ENCODE results near the gene DENND4C.
A peak's percentile ranks its signal among the peaks of the same experiment; 100 is the strongest.
"Not testable (repeated sequence)": the region's sequence is repeated elsewhere in the genome, so short reads cannot be mapped to it uniquely, and the experiment has no call there.

DENND4C gene

GRCh38 chr9:19372567-19372966 is 142.1 kb downstream of the DENND4C start:
- no peak for DNase-seq (ENCODE audit: low read depth in 2 of 2)

DNA sequence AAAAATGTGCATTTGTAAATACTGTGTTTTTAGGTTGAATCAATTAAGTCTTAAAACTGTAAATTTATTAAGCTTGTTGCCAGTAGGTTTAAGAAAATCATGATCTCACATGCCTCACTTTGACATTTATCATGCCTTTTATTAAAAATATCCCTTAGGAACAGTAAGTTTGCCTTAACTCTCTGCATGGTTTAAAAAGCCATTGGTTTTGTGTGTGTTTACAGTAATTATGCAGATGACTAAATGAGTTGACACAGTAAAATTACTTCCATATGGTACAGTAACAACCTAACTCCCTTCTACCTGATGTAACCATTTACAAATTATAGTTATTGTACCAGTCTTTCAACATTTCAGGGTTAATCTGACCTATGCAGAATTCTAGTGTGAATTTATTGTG is 143.0 kb downstream of the DENND4C start:
- DNase-seq (ENCODE audit: low read depth in 2 of 2), result no peak

DNA sequence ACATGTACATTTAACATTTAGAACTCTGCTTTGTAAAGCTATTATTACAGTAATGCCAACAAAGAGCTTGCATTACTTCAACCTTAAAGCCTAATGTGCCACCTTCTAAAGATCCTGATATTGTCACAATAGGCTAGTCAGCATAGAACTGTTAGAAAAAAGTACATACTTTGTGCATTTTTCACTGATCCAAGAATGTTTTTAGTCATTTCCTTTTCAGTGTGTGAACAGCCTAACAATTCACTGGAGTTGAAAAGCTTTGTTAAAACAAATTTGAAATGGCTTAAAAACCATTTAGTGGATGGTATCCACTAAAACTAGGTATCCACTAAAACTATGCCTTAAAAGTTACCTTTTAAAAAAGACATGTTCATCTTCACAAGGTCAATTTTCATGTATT is 145.0 kb downstream of the DENND4C start:
- no peak for DNase-seq (ENCODE audit: low read depth in 2 of 2)

DNA sequence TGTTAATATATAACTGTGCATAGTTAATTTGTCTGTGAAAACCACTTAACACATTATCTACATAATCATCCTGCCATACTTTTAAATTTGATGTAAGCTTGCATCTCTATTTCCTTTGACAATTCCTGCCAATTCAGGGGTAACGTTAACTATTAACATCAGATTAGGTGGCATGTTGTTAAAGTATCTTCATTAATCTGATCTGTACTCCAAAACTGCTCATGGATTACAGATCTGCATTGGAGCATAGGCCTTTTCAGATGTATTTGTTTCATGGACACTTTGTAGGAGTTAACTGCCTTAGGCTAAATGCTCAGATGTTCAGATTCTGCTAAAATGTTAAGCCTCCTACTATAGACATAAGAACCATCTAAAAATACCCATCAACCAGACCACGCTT is 146.4 kb downstream of the DENND4C start:
- no peak for DNase-seq (ENCODE audit: low read depth in 2 of 2)

GRCh38 chr9:19378164-19378563 is 147.7 kb downstream of the DENND4C start:
- no peak for DNase-seq (ENCODE audit: low read depth in 2 of 2)

- DNase-seq (ENCODE audit: low read depth in 2 of 2), result no peak
These were observed 148.2 kb downstream of the DENND4C start for GRCh38 chr9:19378647-19379046.

DNA sequence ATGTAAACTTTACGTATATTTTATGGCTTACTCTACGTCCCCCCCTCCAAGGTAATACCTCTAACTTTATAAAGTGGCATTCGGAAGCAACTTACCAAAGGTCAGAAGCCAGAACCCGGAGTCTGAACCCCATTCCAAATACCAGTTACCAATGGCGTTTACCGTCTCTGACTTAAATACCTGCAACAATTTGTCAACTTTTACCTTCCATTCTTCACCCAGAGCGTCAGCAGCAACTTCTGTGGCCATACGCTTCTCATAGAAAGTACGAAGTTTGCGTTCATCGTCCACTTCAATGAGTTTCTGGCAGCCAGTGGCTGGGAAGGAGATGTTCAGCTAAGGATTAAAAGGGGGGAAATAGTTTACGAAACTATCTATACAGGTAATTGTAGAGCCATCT is 148.8 kb downstream of the DENND4C start:
- DNase-seq (ENCODE audit: low read depth in 2 of 2), result no peak

GRCh38 chr9:19379697-19380046 is 149.2 kb downstream of the DENND4C start:
- no peak for DNase-seq (ENCODE audit: low read depth in 2 of 2)

DNA sequence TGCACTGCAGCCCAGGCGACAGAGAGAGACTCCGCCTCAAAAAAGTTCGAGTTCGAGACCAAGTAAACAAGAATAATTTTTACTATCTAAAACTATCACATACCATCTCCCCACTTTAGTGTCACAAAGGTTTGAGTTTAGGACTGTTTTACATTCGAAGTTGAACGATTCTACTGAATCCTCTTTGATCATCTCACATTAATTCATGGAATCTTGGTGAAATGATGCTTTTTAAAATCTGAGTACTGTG is 150.3 kb downstream of the DENND4C start:
- no peak for DNase-seq (ENCODE audit: low read depth in 2 of 2)

GRCh38 chr9:19381656-19382055 is 151.2 kb downstream of the DENND4C start:
- no peak for DNase-seq (ENCODE audit: low read depth in 2 of 2)

DNA sequence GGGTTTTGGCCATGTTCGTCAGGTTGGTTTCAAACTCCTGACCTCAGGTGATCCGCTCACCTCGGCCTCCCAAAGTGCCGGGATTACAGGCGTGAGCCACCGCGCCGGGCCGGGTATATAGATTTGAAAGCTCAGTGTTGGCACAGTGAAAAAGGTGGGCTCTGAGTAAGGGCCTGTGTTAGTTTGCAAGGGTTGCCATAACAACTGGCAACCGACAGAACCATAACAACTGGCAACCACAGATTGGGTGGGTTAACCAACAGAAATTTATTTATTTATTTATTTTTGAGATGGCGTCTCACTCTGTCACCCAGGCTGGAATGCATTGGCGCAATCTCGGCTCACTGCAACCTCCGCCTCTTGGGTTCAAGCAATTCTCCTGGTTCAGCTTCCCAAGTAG is 154.7 kb downstream of the DENND4C start:
- DNase-seq (ENCODE audit: low read depth in 2 of 2), result not testable (repeated sequence)

DNA sequence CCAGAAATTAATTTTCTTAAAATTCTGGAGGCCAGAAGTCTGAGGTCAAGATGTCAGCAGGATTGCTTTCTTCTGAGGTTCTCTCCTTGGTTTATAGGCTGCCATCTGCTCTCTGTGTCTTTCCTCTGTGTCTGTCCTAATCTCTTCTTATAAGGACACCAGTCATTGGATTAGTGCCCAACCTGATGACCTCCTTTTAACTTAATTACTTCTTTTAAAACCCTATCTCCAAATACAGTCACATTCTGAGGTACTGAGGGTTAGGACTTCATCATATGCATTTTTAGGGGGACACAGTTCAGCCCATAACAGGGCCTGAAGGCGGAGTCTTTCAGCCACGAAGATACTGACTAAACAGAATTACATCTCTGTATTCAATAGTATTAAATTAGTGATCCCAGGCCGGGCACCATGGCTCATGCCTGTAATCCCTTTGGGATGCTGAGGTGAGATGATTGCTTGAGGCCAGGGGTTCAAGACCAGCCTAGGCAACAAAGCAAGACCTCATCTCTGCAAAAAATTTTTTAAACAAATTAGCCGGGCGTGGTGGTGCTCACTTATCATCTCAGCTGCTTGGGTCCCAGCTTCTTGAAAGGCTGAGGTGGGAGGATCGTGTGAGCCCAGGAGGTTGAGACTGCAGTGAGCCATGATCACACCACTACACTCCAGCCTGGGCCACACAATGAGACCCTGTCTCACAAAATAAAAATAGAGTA is 155.5 kb downstream of the DENND4C start:
- no peak for DNase-seq (ENCODE audit: low read depth in 2 of 2)

DNA sequence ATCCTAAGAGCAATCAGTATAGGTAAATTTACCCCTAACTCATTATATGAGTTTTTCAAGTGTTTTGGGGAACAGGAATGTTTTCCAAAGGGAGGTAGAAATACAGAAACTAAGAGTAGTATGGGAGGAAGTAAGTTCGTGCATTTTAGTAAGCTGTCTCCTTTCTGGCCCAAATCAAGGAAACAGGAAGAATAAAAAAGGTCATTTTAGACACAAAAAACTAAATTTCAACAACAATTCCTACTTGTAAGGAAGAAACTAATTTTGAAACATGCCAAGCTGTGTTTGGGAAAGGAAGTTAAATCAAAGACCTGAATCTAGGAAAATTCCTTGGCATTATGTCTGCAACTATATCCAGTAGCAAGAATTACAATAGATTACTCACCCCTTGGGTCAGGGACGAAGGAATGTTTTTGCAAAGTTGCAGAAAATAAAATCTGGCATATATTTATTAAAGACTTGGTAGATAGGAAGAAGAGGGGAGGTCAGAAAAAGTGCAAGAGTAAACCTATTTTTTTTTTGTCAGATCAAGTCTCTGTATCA is 156.1 kb downstream of the DENND4C start:
- no peak for DNase-seq (ENCODE audit: low read depth in 2 of 2)

GRCh38 chr9:19387317-19387716 is 156.8 kb downstream of the DENND4C start:
- DNase-seq (ENCODE audit: low read depth in 2 of 2), result no peak

DNA sequence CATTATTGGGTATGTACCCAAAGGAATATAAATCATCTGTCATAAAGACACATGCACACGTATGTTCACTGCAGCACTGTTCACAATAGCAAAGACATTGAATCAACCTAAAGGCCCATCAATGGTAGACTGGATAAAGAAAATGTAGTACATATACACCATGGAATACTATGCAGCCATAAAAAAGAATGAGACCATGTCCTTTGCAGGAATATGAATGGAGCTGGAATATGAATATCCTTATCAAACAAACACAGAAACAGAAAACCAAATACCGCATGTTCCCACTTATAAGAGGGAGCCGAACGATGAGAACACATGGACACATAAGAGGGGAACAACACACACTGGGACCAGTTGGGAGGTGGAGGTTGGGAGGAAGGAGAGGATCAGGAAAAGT is 159.0 kb downstream of the DENND4C start:
- not testable (repeated sequence) for DNase-seq (ENCODE audit: low read depth in 2 of 2)

- no peak for DNase-seq (ENCODE audit: low read depth in 2 of 2)
These were observed 167.4 kb downstream of the DENND4C start for GRCh38 chr9:19397845-19398244.

DNA sequence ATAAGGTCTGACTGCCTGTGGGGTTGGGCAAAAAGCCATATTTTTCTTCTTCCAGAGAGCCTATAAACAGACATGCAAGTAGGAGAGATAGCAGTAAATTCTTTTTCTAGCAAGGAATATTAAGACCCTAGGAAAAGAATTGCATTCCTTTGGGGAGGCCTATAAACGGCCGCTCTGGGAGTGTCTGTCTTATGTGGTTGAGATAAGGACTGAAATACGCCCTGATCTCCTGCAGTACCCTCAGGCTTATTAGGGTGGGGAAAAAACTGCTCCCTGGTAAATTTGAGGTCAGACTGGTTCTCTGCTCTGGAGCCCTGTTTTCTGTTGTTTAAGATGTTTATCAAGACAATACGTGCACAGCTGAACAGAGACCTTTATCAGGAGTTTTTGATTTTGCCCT is 172.7 kb downstream of the DENND4C start:
- DNase-seq (ENCODE audit: low read depth in 2 of 2), result not testable (repeated sequence)

- DNase-seq (ENCODE audit: low read depth in 2 of 2), result no peak
These were observed 174.0 kb downstream of the DENND4C start for GRCh38 chr9:19404283-19405075.

DNA sequence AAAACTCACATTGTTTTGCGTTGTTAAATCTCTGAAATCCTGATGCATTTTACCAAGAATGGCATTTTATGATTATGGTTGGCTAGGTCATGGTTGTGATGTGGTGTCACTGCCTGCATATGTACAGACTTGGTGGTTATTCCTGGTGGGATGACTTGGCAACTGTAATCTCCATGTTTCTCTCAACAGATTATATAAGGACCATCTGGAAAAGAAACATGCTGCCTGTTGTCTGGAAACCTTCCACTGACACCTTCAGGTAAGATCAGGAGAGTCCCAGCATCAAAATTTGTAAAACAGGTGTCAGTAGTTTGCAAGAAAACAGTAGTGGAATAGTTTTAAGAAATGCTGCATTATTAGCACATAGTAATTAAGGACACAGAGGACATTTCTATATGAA is 175.3 kb downstream of the DENND4C start:
- DNase-seq (ENCODE audit: low read depth in 2 of 2), result no peak

DNA sequence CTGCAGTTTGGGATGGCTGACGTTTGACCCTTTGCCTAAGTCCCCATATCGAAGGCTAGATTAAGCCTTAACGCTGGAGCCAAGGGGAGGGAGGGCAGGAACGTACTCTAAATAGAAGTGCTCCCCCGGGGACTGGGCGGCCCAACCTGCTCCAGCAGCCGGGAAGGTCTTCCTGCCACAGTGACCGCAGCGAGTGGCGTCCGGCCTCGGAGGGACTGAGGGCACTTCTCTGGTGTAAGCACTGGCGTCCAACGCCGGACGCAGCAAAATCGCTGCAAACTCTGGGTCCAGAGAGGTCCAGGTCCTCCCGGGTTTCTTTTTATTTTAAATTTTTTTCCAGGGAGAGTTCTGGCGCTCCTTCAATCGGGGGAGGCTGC is 177.8 kb downstream of the DENND4C start:
- no peak for DNase-seq (ENCODE audit: low read depth in 2 of 2)

- DNase-seq (ENCODE audit: low read depth in 2 of 2), result peak; percentile 96 to 97
These were observed 178.4 kb downstream of the DENND4C start, which contains the start of gene ACER2 for GRCh38 chr9:19408693-19409400. TSS of gene ACER2 (plus strand) at chr9:19409009. CDS start at chr9:19409085, 76 bp downstream.

- no peak for DNase-seq (ENCODE audit: low read depth in 2 of 2)
These were observed 179.1 kb downstream of the DENND4C start for GRCh38 chr9:19409401-19410194.

All from stimulated activated CD4-positive, alpha-beta T cell treated with anti-CD3 and anti-CD28 coated beads, Interleukin-1b, Interleukin-23, amount 100 ng/mL, for 4 hours (primary cell).